Mesendoderm (in vitro differentiated cells): ENCODE results near the gene CUX1.
A peak's percentile ranks its signal among the peaks of the same experiment; 100 is the strongest.

ENCODE experiments used
- DNase-seq: peaks from one replicate; pipeline ENCODE4 v3.0.0; 2013
- H2AK5ac ChIP-seq: 2 replicates; pipeline ENCODE4 v1.6.1; 2013; ENCODE audit warnings: low read length, inconsistent platforms
- H2BK120ac ChIP-seq: 2 replicates; pipeline ENCODE4 v1.6.1; 2013; ENCODE audit warnings: low read depth, mild to moderate bottlenecking, low read length, moderate library complexity, mixed read lengths
- H2BK15ac ChIP-seq: replicated peaks from 2 replicates; pipeline ENCODE4 v1.6.1; 2013; ENCODE audit warnings: low read depth, mild to moderate bottlenecking, moderate library complexity
- H2BK5ac ChIP-seq: 2 replicates; pipeline ENCODE4 v1.6.1; 2013; ENCODE audit warnings: low read length, inconsistent platforms
- H3K18ac ChIP-seq: 2 replicates; pipeline ENCODE4 v1.6.1; 2013; ENCODE audit warnings: mild to moderate bottlenecking, low read length, mixed read lengths
- H3K23ac ChIP-seq: one replicate; pipeline ENCODE4 v1.6.1; 2013; ENCODE audit warnings: low read length
- H3K27ac ChIP-seq: 2 replicates; pipeline ENCODE4 v1.5.1; 2013; ENCODE audit warnings: low read depth, mild to moderate bottlenecking, inconsistent platforms, low read length, moderate library complexity
- H3K27me3 ChIP-seq: 2 replicates; pipeline ENCODE4 v1.6.1; 2013; ENCODE audit warnings: low read length, control low read depth, mild to moderate bottlenecking, inconsistent platforms; ENCODE audit not compliant: insufficient read depth, poor library complexity
- H3K36me3 ChIP-seq: 2 replicates; pipeline ENCODE4 v1.6.1; 2013; ENCODE audit warnings: low read length, inconsistent platforms; ENCODE audit not compliant: control insufficient read depth, insufficient read depth
- H3K4ac ChIP-seq: one replicate; pipeline ENCODE4 v1.6.1; 2013; ENCODE audit warnings: low read depth, mild to moderate bottlenecking, low read length, moderate library complexity
- H3K4me1 ChIP-seq: 2 replicates; pipeline ENCODE4 v1.6.1; 2013; ENCODE audit warnings: low read depth, low read length, inconsistent platforms; ENCODE audit not compliant: control insufficient read depth
- H3K4me2 ChIP-seq: 2 replicates; pipeline ENCODE4 v1.6.1; 2013; ENCODE audit warnings: low read length
- H3K4me3 ChIP-seq: 2 replicates; pipeline ENCODE4 v1.5.1; 2013; ENCODE audit warnings: mild to moderate bottlenecking, low read length
- H3K56ac ChIP-seq: one replicate; pipeline ENCODE4 v1.6.1; 2013; ENCODE audit warnings: low read length
- H3K79me1 ChIP-seq: 2 replicates; pipeline ENCODE4 v1.6.1; 2013; ENCODE audit warnings: low read length, inconsistent platforms
- H3K79me2 ChIP-seq: 2 replicates; pipeline ENCODE4 v1.6.1; 2013; ENCODE audit warnings: mild to moderate bottlenecking, low read length; ENCODE audit not compliant: control insufficient read depth, insufficient read depth
- H3K9ac ChIP-seq: 2 replicates; pipeline ENCODE4 v1.6.1; 2013; ENCODE audit warnings: low read length, inconsistent platforms
- H4K5ac ChIP-seq: one replicate; pipeline ENCODE4 v1.6.1; 2013; ENCODE audit warnings: low read length
- H4K8ac ChIP-seq: one replicate; pipeline ENCODE4 v1.6.1; 2013; ENCODE audit warnings: low read depth, mild to moderate bottlenecking, control low read depth, low read length, moderate library complexity
- WGBS: extraction: QIAGEN DNeasy Blood & Tissue Kit; methylation state at CpG from one replicate; pipeline ENCODE4 v1.1.7; 2013; ENCODE audit warnings: low lambda C conversion rate, missing lambda C conversion rate; ENCODE audit not compliant: insufficient coverage; ENCODE audit errors: extremely low coverage; 5-methylcytosine and 5-hydroxymethylcytosine counted together

CUX1 gene

DNA sequence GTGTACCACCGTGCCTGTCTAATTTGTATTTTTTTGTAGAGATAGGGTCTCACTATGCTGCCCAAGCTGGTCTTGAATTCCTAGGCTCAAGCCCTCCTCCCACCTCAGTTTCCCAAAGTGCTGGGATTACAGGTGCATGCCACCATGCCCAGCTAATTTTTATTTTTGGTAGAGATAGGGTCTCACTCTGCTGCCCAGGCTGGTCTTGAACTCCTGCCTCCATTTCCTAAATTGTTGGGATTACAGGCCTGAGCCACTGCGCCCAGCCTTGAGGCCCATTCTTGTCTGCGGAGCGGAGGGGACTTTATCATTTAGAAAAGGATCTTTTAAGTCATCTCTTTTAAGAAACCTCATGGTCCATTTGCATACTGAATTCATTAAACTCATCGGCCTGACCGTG is 247.8 kb downstream of the CUX1 start:
- H3K27me3 ChIP-seq: no peaks in the 10 kb centered on the region
- H3K4me2 ChIP-seq: no peak overlapping the region
- no peak overlapping the region for H2BK5ac ChIP-seq
- peak overlapping the region; percentile 5 for H3K18ac ChIP-seq
- H2BK120ac ChIP-seq: no peak overlapping the region
- no peak overlapping the region for H4K8ac ChIP-seq
- no peak overlapping the region for H2BK15ac ChIP-seq
- H3K9ac ChIP-seq: no peak overlapping the region
- peaks cover 16% of the 10 kb centered on the region for H3K79me2 ChIP-seq
- peak overlapping the region; percentile 13 for H3K27ac ChIP-seq
- H3K4me3 ChIP-seq: no peak overlapping the region
- no peak overlapping the region for H2AK5ac ChIP-seq
- no peaks in the 10 kb centered on the region for H3K36me3 ChIP-seq
- H3K56ac ChIP-seq: peak overlapping the region; percentile 77
- H3K79me1 ChIP-seq: peaks cover 17% of the 10 kb centered on the region
- WGBS: no CpG with 5 or more reads among the region's 6 CpGs
- H3K23ac ChIP-seq: no peak overlapping the region
- H3K4ac ChIP-seq: no peak overlapping the region
- H4K5ac ChIP-seq: no peak overlapping the region
- H3K4me1 ChIP-seq: peaks cover 5% of the 10 kb centered on the region
- no peak for DNase-seq

DNA sequence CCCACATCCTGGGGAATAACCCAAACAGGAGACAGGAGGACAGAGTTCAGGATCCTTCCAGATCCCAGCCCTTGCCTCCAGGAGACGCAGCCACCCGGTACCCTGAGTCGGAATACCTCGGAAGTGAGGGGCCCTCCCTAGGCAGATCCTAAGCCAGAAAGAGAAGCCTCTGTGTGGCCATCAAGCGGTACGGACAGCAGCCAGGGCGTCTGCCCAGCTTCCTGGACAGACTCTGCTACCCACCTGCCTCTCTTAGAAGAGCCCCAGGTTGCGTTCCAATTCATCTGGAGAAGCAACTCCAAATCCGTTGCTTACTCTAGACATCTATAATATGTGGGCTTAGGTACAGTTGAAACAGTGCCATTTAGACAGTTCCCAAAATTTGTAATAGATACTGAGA is 249.1 kb downstream of the CUX1 start:
- no CpG with 5 or more reads among the region's 9 CpGs for WGBS
- no peak overlapping the region for H3K4me2 ChIP-seq
- H3K9ac ChIP-seq: no peak overlapping the region
- H2AK5ac ChIP-seq: no peak overlapping the region
- no peak overlapping the region for H4K5ac ChIP-seq
- H3K79me1 ChIP-seq: peaks cover 15% of the 10 kb centered on the region
- H3K27ac ChIP-seq: no peak overlapping the region
- no peaks in the 10 kb centered on the region for H3K27me3 ChIP-seq
- H3K4ac ChIP-seq: no peak overlapping the region
- H2BK120ac ChIP-seq: no peak overlapping the region
- peaks cover 5% of the 10 kb centered on the region for H3K4me1 ChIP-seq
- H3K23ac ChIP-seq: no peak overlapping the region
- H3K18ac ChIP-seq: no peak overlapping the region
- no peak overlapping the region for H4K8ac ChIP-seq
- H3K56ac ChIP-seq: no peak overlapping the region
- H2BK15ac ChIP-seq: no peak overlapping the region
- DNase-seq: no peak
- no peak overlapping the region for H2BK5ac ChIP-seq
- H3K79me2 ChIP-seq: peaks cover 16% of the 10 kb centered on the region
- H3K4me3 ChIP-seq: no peak overlapping the region
- H3K36me3 ChIP-seq: peaks cover under 1% of the 10 kb centered on the region

DNA sequence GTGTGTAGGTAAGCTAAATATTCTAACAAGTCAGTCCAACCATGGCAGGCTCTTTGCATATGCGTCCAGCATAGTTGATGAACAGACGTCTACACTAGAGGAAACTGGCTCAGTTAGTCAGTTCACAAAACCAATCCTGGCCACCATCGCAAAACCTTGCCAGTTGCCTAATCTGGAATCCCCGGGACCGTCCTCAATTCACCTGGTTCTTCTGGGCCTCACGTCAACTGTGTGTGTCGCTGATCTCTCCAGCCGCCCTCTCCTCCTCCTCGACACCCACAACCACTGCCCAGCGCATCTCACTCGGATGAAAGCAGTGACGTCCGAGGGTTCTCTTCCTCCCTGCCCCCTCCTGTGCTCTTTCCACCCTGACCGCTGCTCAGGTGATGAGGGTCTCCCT is 251.4 kb downstream of the CUX1 start:
- Histone ChIP-seq H3K36me3 (peaks cover 3% of the 10 kb centered on the region), H3K79me1 (peaks cover 10% of the 10 kb centered on the region), H3K4me1 (peaks cover 5% of the 10 kb centered on the region), H3K4me3 (no peak overlapping the region), H3K4me2 (no peak overlapping the region), H2BK15ac (no peak overlapping the region), H2BK120ac (no peak overlapping the region), H3K27ac (no peak overlapping the region), H3K23ac (no peak overlapping the region), H4K5ac (no peak overlapping the region), H3K18ac (no peak overlapping the region), H3K4ac (no peak overlapping the region), H2BK5ac (no peak overlapping the region), H2AK5ac (no peak overlapping the region), H4K8ac (no peak overlapping the region), H3K9ac (no peak overlapping the region), H3K56ac (no peak overlapping the region), H3K79me2 (peaks cover 16% of the 10 kb centered on the region), H3K27me3 (no peaks in the 10 kb centered on the region)
- WGBS: no CpG with 5 or more reads among the region's 14 CpGs
- DNase-seq: no peak

DNA sequence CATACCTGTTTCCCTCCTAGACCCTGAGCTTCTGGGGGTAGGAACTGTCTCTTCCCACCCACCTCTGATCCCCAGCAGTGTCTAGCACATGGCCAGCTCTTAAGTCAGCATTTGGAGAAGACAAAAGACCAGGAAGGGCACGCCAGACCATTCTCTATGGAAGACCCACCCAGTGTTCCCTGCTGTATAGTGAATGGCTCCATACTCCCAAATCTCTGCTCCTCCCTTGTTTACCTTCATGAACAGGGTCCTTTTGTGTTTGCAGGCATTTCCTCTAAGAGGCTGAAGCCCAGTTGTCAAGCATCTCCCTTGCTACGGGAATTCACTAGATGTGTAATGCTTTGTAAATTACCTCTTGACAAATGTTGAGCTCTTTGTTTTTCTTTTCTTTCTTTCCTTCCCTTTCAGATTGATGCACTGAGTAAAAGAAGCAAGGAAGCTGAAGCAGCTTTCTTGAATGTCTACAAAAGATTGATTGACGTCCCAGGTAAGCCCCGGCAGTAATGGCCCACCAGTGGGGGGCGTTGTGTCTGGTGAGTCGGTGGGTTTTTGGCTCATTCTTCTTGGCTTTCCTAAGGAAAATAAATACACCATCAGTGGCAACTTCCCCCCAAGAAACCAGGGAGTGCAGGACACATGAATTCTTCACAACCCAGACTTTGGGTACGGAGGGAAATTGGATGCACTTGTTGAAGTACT is 252.7 kb downstream of the CUX1 start:
- Histone ChIP-seq H2BK5ac (no peak overlapping the region), H3K27ac (no peak overlapping the region), H2BK120ac (no peak overlapping the region), H3K36me3 (peaks cover 3% of the 10 kb centered on the region), H3K79me1 (peaks cover 14% of the 10 kb centered on the region), H3K23ac (no peak overlapping the region), H3K4me2 (no peak overlapping the region), H3K4me1 (peaks cover 3% of the 10 kb centered on the region), H3K27me3 (no peaks in the 10 kb centered on the region), H4K8ac (no peak overlapping the region), H3K9ac (no peak overlapping the region), H3K79me2 (peaks cover 12% of the 10 kb centered on the region), H3K18ac (no peak overlapping the region), H3K4ac (no peak overlapping the region), H3K4me3 (no peak overlapping the region), H2AK5ac (no peak overlapping the region), H4K5ac (no peak overlapping the region), H3K56ac (no peak overlapping the region), H2BK15ac (no peak overlapping the region)
- no peak for DNase-seq
- no CpG with 5 or more reads among the region's 7 CpGs for WGBS

DNA sequence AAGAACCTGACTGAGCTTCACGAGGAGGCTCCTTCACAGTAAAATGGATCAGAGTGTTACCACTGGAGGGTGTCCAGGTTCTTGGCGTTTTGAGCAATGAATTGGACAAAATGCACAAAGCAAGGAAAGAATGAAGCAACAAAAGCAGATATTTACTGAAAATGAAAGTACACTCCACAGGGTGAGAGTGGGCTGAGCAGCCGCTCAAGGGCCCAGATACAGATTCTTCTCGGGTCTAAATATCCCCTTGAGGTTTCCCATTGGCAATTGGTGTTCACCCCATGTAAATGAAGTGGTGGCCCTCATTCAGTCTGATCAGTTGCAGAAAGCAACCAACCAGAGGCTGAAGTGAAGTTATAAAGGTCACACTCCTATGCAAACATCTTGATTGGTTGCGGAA is 254.6 kb downstream of the CUX1 start:
- Histone ChIP-seq H3K56ac (no peak overlapping the region), H2BK5ac (no peak overlapping the region), H3K36me3 (peaks cover 3% of the 10 kb centered on the region), H3K27ac (no peak overlapping the region), H2BK120ac (no peak overlapping the region), H3K79me2 (peaks cover 6% of the 10 kb centered on the region), H3K23ac (no peak overlapping the region), H3K9ac (no peak overlapping the region), H3K18ac (no peak overlapping the region), H4K5ac (no peak overlapping the region), H3K4me2 (no peak overlapping the region), H3K4ac (no peak overlapping the region), H3K4me3 (no peak overlapping the region), H3K79me1 (peaks cover 13% of the 10 kb centered on the region), H4K8ac (no peak overlapping the region), H2BK15ac (no peak overlapping the region), H3K27me3 (no peaks in the 10 kb centered on the region), H3K4me1 (peaks cover 3% of the 10 kb centered on the region), H2AK5ac (no peak overlapping the region)
- DNase-seq: no peak
- no CpG with 5 or more reads among the region's 5 CpGs for WGBS

DNA sequence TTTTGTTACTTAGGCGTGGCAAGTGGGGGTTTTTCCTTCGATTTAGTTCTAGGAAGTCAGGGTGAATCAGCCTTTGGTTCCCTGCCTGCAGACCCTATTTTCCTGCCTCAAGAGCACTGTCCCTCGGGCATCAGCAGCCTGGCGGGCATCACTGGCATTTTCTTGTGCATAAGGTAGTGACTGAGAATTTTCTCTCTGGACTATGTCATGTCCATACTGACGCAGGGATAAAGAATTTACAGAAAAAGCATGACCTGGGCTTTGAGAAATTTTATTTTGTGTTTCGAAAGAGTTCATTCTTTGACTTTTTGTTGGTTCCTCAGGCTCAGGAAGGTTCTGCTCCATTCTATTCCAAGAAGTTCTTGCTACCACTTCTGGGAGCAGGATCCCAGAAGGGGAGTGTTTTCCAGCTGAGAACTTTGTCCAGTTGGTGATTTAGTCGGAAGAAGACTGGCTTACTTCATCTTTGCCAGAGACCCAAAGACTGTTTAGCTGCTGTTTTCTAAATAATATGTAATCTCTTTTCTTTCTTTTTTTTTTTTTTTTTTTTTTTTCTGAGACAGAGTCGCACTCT is 255.3 kb downstream of the CUX1 start:
- Histone ChIP-seq H3K27me3 (no peaks in the 10 kb centered on the region), H2BK5ac (no peak overlapping the region), H3K18ac (no peak overlapping the region), H3K4ac (no peak overlapping the region), H3K4me2 (no peak overlapping the region), H3K56ac (no peak overlapping the region), H2BK120ac (no peak overlapping the region), H3K23ac (no peak overlapping the region), H4K8ac (no peak overlapping the region), H3K4me3 (no peak overlapping the region), H2AK5ac (no peak overlapping the region), H3K9ac (no peak overlapping the region), H3K79me1 (peaks cover 13% of the 10 kb centered on the region), H2BK15ac (no peak overlapping the region), H3K36me3 (peaks cover 3% of the 10 kb centered on the region), H4K5ac (no peak overlapping the region), H3K27ac (no peak overlapping the region), H3K4me1 (peaks cover 3% of the 10 kb centered on the region), H3K79me2 (peaks cover 6% of the 10 kb centered on the region)
- no CpG with 5 or more reads among the region's 8 CpGs for WGBS
- no peak for DNase-seq
